Naive thymus-derived CD4-positive, alpha-beta T cell (primary cell): ENCODE measurements around the gene FUT8. TPM values are rescaled to one million over a fixed set of nuclear protein-coding genes. Genes with fewer than 3 reads are reported as not detected.

Source experiments
- ATAC-seq: fragments of 150-1000 bp; cut with Tn5 transposase; 2 replicates; pipeline ENCODE4 v1.10.0; 2021; ENCODE audit warnings: mild to moderate bottlenecking, moderate library complexity
- CTCF ChIA-PET: fragments of 350-600 bp; sonication (Branson Sonifier 250); formaldehyde crosslinking; loops from one replicate; lab custom pipeline; 2021; ENCODE audit warnings: antibody characterized with exemption; lab: Charles Lee
- POLR2A ChIA-PET: fragments of 350-600 bp; sonication (Branson Sonifier 250); formaldehyde crosslinking; loops from one replicate; lab custom pipeline; 2021; ENCODE audit warnings: antibody characterized with exemption, inconsistent platforms; lab: Charles Lee
- DNase-seq, 9 donors: peaks; one replicate each; pipeline versions ENCODE4 v3.0.0 to v3.0.0-alpha.2; 2020 to 2022; ENCODE audit warnings: mixed read lengths in 1 of 9
- H3K27ac ChIP-seq: one replicate; pipeline ENCODE4 v1.7.0; 2013; ENCODE audit warnings: mild to moderate bottlenecking, low read depth, low read length, moderate library complexity
- H3K27me3 ChIP-seq, 2 donors: one replicate each; pipeline ENCODE4 v1.7.0; 2013; ENCODE audit warnings: low read length in 2 of 2, mild to moderate bottlenecking in 2 of 2, moderate library complexity in 2 of 2; ENCODE audit not compliant: control insufficient read depth in 2 of 2, insufficient read depth in 2 of 2
- H3K36me3 ChIP-seq, 3 experiments: 1 replicate in 2 of 3; 2 replicates in 1 of 3; pipeline ENCODE4 v1.7.0; 2013; ENCODE audit warnings: low read length in 3 of 3, mild to moderate bottlenecking in 3 of 3, moderate library complexity in 1 of 3; ENCODE audit not compliant: insufficient read depth in 3 of 3, control insufficient read depth in 2 of 3
- H3K4me1 ChIP-seq, 2 donors: one replicate each; pipeline ENCODE4 v1.7.0; 2013; ENCODE audit warnings: low read length in 2 of 2, mild to moderate bottlenecking in 2 of 2, moderate library complexity in 1 of 2; ENCODE audit not compliant: control insufficient read depth in 2 of 2, insufficient read depth in 2 of 2
- H3K4me3 ChIP-seq: 2 replicates; pipeline ENCODE4 v1.7.0; 2013; ENCODE audit warnings: mild to moderate bottlenecking, low read length
- H3K9me3 ChIP-seq, 3 experiments: 1 replicate in 2 of 3; 2 replicates in 1 of 3; pipeline ENCODE4 v1.7.0; 2013; ENCODE audit warnings: low read length in 3 of 3; ENCODE audit not compliant: control insufficient read depth in 2 of 3
- H3K27ac Mint-ChIP-seq, 9 donors: one replicate each; pipeline ENCODE4 v1.8.0; 2020 to 2022; ENCODE audit warnings: mixed read lengths in 9 of 9, mild to moderate bottlenecking in 8 of 9, moderate library complexity in 5 of 9, inconsistent platforms in 2 of 9
- H3K27me3 Mint-ChIP-seq, 5 donors: one replicate each; pipeline ENCODE4 v1.8.0; 2021 to 2022; ENCODE audit warnings: mixed read lengths in 5 of 5, mild to moderate bottlenecking in 1 of 5
- H3K36me3 Mint-ChIP-seq, 5 donors: one replicate each; pipeline ENCODE4 v1.8.0; 2020 to 2022; ENCODE audit warnings: mixed read lengths in 5 of 5, mild to moderate bottlenecking in 3 of 5, inconsistent platforms in 1 of 5
- H3K4me1 Mint-ChIP-seq, 7 donors: one replicate each; pipeline ENCODE4 v1.8.0; 2020 to 2022; ENCODE audit warnings: mixed read lengths in 7 of 7, mild to moderate bottlenecking in 3 of 7, inconsistent platforms in 1 of 7
- H3K4me3 Mint-ChIP-seq, 10 donors: one replicate each; pipeline ENCODE4 v1.8.0; 2020 to 2022; ENCODE audit warnings: mild to moderate bottlenecking in 10 of 10, mixed read lengths in 10 of 10, moderate library complexity in 6 of 10, inconsistent platforms in 2 of 10
- H3K9me3 Mint-ChIP-seq, 11 donors: one replicate each; pipeline ENCODE4 v1.8.0; 2020 to 2022; ENCODE audit warnings: mixed read lengths in 11 of 11, mild to moderate bottlenecking in 4 of 11, inconsistent platforms in 1 of 11, moderate library complexity in 1 of 11
- intact Hi-C, 2 donors: fragments of 100-400 bp; cut with micrococcal nuclease; formaldehyde crosslinking; loops; one replicate each; pipeline ENCODE4 v1.15.1; 2023
- polyA plus RNA-seq, 2 donors: library from polyadenylated mRNA; unstranded; fragments of 300-500 nt; fragmentation: Illumina TruSeq; gene quantifications; one replicate each; pipeline ENCODE4 v1.2.3, GENCODE V29; 2021
- total RNA-seq, 6 experiments: library from RNA in 5 of 6; stranded (reverse) in 5 of 6; gene quantifications; 1 replicate in 5 of 6; 2 replicates in 1 of 6; pipeline ENCODE4 v1.2.3 and lab custom pipeline; 2021 to 2026

Gene FUT8
- total and polyA plus RNA-seq, 7 experiments from 2014 or later: 11.1 to 107 (median 41.6) TPM

DNA sequence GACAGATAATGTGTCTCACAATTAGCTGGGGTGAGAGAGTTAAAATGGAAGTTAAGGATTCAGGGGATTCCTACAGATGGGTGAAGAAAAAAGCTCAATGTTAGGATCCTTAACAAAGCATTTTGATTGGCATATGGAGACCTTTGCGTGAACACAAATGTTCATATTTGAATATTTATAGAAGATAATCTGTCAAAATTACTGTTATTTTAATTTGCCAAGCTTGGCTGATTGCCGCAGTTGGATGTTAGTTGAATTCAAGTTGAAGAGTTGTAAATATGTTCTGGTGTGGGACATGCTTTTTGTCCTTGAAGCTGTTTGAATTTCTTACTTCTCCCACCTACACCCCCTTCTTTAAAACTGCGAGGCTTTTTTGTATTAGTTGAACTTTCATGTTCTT lies 91.2 kb downstream of the FUT8 start:
- ATAC-seq: no peak
- no peak overlapping the region for H3K27ac ChIP-seq
- CTCF ChIA-PET: no interaction called here

DNA sequence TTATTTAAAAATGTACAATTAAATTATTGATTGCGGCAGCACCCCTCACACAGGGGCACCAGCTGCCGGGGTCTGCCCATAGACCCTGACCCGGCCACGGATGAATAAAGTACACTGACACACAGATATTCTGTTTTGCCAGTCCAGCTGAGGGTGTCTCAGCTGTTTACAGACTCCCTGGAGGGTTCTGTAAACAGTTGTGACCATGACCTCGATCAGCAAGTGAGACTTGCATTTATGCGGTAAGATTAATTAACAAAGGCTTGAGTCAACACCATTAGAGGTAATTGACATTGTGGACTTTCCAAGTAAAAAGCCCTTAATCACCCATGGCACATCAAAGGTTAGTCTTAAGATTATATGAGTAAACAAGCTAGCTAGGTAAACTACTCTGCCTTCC lies 94.3 kb downstream of the FUT8 start:
- H3K9me3 Mint-ChIP-seq: peaks cover 4 to 37% (median 17%) of the 10 kb centered on the region in 11 donors
- H3K27ac ChIP-seq: no peak overlapping the region
- no peak for DNase-seq
- no peak overlapping the region for H3K4me3 ChIP-seq
- no peaks in the 10 kb centered on the region for H3K36me3 ChIP-seq
- H3K4me3 Mint-ChIP-seq: no peak overlapping the region
- no peaks in the 10 kb centered on the region for H3K27me3 ChIP-seq
- peaks cover 8 to 51% (median 37%) of the 10 kb centered on the region in 5 donors for H3K36me3 Mint-ChIP-seq
- no peak overlapping the region for H3K27ac Mint-ChIP-seq
- intact Hi-C loops: no loop called here
- H3K4me1 Mint-ChIP-seq: peaks cover 13 to 66% (median 51%) of the 10 kb centered on the region in 7 donors
- ChIA-PET CTCF (no interaction called here), POLR2A (no interaction called here)
- no peaks in the 10 kb centered on the region for H3K4me1 ChIP-seq
- no peak for ATAC-seq
- H3K9me3 ChIP-seq: no peaks in the 10 kb centered on the region
- H3K27me3 Mint-ChIP-seq: no peaks in the 10 kb centered on the region

More for the DNA sequence above, 91.2 kb downstream of the FUT8 start:
- Mint-ChIP-seq H3K9me3 (peaks cover 0 to 11% (median 6%) of the 10 kb centered on the region in 11 donors), H3K4me1 (peaks cover 8 to 59% (median 42%) of the 10 kb centered on the region in 7 donors), H3K27ac (peak overlapping the region in 3 of 9 donors; percentile 40 to 71 (median 69)), H3K4me3 (peak overlapping the region in 1 of 10 donors; percentile 2), H3K36me3 (peaks cover 1 to 44% (median 27%) of the 10 kb centered on the region in 5 donors), H3K27me3 (no peaks in the 10 kb centered on the region)
- DNase-seq: no peak
- Histone ChIP-seq H3K27me3 (no peaks in the 10 kb centered on the region), H3K36me3 (no peaks in the 10 kb centered on the region), H3K4me1 (no peaks in the 10 kb centered on the region), H3K9me3 (no peaks in the 10 kb centered on the region), H3K4me3 (no peak overlapping the region)
- POLR2A ChIA-PET: interaction anchor here (0.7 kb wide), 1 partner anchor 289 kb away, joined by 3 read pairs; no protein-coding TSS in a partner anchor
- intact Hi-C loops: no loop called here

DNA sequence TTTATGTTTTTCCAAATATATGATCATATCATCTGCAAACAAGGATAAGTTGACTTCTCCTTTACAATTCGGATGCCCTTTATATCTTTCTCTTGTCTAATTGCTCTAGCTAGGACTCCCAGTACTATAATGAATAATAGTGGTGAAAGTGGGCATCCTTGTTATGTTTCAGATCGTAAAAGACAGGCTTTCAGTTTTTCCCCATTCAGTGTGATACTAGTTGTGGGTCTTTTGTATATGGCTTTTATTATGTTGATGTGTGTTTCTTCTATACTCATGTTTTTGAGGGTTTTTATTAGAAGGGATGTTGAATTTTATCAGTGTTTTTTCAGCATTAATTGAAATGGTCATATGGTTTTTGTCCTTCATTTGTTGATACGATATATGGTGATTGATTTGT lies 97.3 kb downstream of the FUT8 start:
- no peaks in the 10 kb centered on the region for H3K9me3 ChIP-seq
- CTCF ChIA-PET: no interaction called here
- Mint-ChIP-seq H3K27ac (no peak overlapping the region), H3K36me3 (peaks cover 8 to 61% (median 38%) of the 10 kb centered on the region in 5 donors), H3K9me3 (peaks cover 4 to 38% (median 17%) of the 10 kb centered on the region in 11 donors), H3K27me3 (no peaks in the 10 kb centered on the region), H3K4me3 (peak overlapping the region in 1 of 10 donors; percentile 12), H3K4me1 (peaks cover 17 to 75% (median 54%) of the 10 kb centered on the region in 7 donors)
- no peak overlapping the region for H3K27ac ChIP-seq
- no peak for DNase-seq
- intact Hi-C loops: no loop called here
- no peaks in the 10 kb centered on the region for H3K4me1 ChIP-seq
- H3K27me3 ChIP-seq: no peaks in the 10 kb centered on the region
- no peak for ATAC-seq
- POLR2A ChIA-PET: no interaction called here
- no peak overlapping the region for H3K4me3 ChIP-seq
- no peaks in the 10 kb centered on the region for H3K36me3 ChIP-seq

DNA sequence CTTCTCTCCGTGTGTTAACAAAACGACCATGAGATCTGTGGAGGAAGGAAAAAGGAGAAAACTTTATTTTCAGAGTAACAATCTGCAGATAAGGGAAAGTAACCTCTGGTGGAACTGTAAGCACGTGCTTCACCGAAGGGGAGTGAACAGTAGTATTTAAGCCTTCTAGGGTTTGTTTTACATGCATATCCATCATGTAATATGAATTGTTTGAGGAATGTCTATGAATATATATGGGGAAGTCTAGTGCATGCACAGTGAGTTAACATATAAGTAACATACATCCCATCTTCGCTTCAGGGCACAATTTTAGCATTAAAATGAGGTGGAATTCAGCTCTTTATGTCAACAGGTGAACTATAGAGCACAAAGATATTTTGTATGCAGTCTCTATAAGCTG lies 101.1 kb downstream of the FUT8 start:
- Mint-ChIP-seq H3K4me1 (peaks cover 22 to 88% (median 75%) of the 10 kb centered on the region in 7 donors), H3K27ac (peak overlapping the region in 1 of 9 donors; percentile 5)

DNA sequence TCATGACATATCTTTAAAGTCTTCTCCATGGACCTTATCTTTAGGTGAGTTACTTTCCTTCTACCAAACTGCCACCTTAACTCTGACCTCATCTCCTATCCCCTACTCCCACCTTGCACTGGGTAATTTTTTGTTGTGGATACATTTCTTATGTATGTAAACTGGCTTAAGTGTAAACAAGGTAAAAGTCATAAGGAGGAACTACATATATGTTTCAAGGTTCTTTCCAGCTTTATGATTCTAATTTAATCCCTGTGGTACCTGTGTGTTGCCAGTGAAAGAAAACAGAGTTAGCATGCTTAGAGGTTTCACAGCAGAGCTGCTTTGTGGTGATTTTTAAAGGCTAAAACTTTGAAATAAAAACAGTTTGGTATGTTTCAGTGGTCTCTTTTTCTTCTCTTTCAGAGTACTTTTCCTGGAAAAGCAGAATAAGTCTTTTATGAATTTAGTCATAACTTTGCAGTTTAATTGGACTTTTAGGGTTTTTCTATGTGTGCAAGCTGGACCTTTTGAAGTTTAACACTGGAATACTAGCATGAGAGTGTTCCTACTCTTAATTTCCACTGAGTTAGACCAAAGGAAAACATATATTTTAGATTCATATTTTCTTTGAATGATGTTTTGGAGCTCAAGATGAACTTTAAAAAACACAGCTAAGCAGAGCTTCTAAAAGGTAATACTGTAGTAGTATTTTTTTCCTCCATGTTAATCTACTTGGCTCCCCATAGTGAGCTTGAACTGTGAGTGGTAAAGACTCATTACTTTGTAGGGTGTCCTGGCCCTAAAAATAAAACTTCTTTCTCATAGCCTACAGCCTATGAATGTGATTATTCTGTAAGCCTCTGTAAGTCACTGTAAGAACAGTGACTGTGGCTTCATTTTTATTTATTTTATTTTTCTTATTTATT lies 105.4 kb downstream of the FUT8 start:
- H3K36me3 Mint-ChIP-seq: peaks cover 3 to 32% (median 20%) of the 10 kb centered on the region in 5 donors
- peaks cover 17 to 58% (median 52%) of the 10 kb centered on the region in 7 donors for H3K4me1 Mint-ChIP-seq

More for the DNA sequence above, 101.1 kb downstream of the FUT8 start:
- Histone ChIP-seq H3K27me3 (no peaks in the 10 kb centered on the region), H3K4me3 (no peak overlapping the region), H3K36me3 (no peaks in the 10 kb centered on the region), H3K9me3 (no peaks in the 10 kb centered on the region), H3K27ac (no peak overlapping the region), H3K4me1 (no peaks in the 10 kb centered on the region)
- Mint-ChIP-seq H3K27me3 (no peaks in the 10 kb centered on the region), H3K9me3 (peaks cover 4 to 28% (median 12%) of the 10 kb centered on the region in 11 donors), H3K36me3 (peaks cover 8 to 42% (median 23%) of the 10 kb centered on the region in 5 donors), H3K4me3 (peak overlapping the region in 1 of 10 donors; percentile 8)
- DNase-seq: no peak
- intact Hi-C loops: no loop called here
- CTCF ChIA-PET: interaction anchor here (0.8 kb wide), 1 partner anchor 846 kb away, joined by 3 read pairs; no protein-coding TSS in a partner anchor
- POLR2A ChIA-PET: no interaction called here
- ATAC-seq: no peak

DNA sequence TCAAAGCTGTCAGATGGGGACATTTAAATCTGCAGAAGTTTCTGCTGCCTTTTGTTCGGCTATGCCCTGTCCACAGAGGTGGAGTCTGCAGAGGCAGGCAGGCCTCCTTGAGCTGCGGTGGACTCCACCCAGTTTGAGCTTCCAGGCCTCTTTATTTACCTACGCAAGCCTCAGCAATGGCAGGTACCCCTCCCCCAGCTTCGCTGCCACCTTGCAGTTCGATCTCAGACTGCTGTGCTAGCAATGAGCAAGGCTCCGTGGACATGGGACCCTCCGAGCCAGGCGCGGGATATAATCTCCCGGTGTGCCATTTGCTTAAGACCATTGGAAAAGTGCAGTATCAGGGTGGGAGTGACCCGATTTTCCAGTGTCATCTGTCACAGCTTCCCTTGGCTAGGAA lies 115.5 kb downstream of the FUT8 start:
- no peak overlapping the region for H3K4me3 ChIP-seq
- peaks cover 0 to 3% (median 0%) of the 10 kb centered on the region in 3 experiments for H3K36me3 ChIP-seq
- H3K27me3 Mint-ChIP-seq: no peaks in the 10 kb centered on the region
- H3K4me1 Mint-ChIP-seq: peaks cover 9 to 47% (median 34%) of the 10 kb centered on the region in 7 donors
- peaks cover 30 to 60% (median 46%) of the 10 kb centered on the region in 5 donors for H3K36me3 Mint-ChIP-seq
- H3K27ac ChIP-seq: no peak overlapping the region
- ATAC-seq (no peak), DNase-seq (no peak)
- intact Hi-C loops: no loop called here
- no peaks in the 10 kb centered on the region for H3K4me1 ChIP-seq
- peaks cover 0 to 10% (median 0%) of the 10 kb centered on the region in 3 experiments for H3K9me3 ChIP-seq
- ChIA-PET CTCF (no interaction called here), POLR2A (no interaction called here)
- no peak overlapping the region for H3K4me3 Mint-ChIP-seq
- no peaks in the 10 kb centered on the region for H3K27me3 ChIP-seq
- no peak overlapping the region for H3K27ac Mint-ChIP-seq
- H3K9me3 Mint-ChIP-seq: peaks cover 5 to 62% (median 37%) of the 10 kb centered on the region in 11 donors

More for the DNA sequence above, 105.4 kb downstream of the FUT8 start:
- H3K27ac Mint-ChIP-seq: peak overlapping the region; percentile 9 to 76 (median 37)
- peak overlapping the region in 3 of 10 donors; percentile 16 to 63 (median 59) for H3K4me3 Mint-ChIP-seq
- DNase-seq: no peak
- ChIA-PET CTCF (interaction anchor here (0.6 kb wide), 1 partner anchor 39 kb away, joined by 3 read pairs; no protein-coding TSS in a partner anchor), POLR2A (interaction anchor here (0.6 kb wide), 1 partner anchor 21 kb away, joined by 3 read pairs; no protein-coding TSS in a partner anchor)
- H3K27ac ChIP-seq: no peak overlapping the region
- peaks cover 0 to 11% (median 2%) of the 10 kb centered on the region in 11 donors for H3K9me3 Mint-ChIP-seq
- no peaks in the 10 kb centered on the region for H3K4me1 ChIP-seq
- no peaks in the 10 kb centered on the region for H3K27me3 Mint-ChIP-seq
- H3K27me3 ChIP-seq: no peaks in the 10 kb centered on the region
- no peaks in the 10 kb centered on the region for H3K36me3 ChIP-seq
- H3K9me3 ChIP-seq: no peaks in the 10 kb centered on the region
- ATAC-seq: no peak
- intact Hi-C loops: no loop called here
- H3K4me3 ChIP-seq: no peak overlapping the region
